ENCODE measurements around the gene SGIP1. TPM values are rescaled to one million over a fixed set of nuclear protein-coding genes. Genes with fewer than 3 reads are reported as not detected.

Gene SGIP1
- total and polyA plus RNA-seq, 2 experiments from 2014 or later, result 2.4 to 6.1 TPM

- Mint-ChIP-seq H3K27me3 (ENCODE audit: insufficient read depth, low read depth, poor library complexity) (peaks cover 10% of the 10 kb centered on the region), H3K4me3 (no peak overlapping the region), H3K9me3 (no peaks in the 10 kb centered on the region), H3K4me1 (peaks cover 4% of the 10 kb centered on the region; the same call in 2 of the 3 replicates), H3K36me3 (ENCODE audit: low read depth) (no peaks in the 10 kb centered on the region), H3K27ac (no peak overlapping the region)
- no peak for ATAC-seq
- Histone ChIP-seq H3K4me1 (ENCODE audit: insufficient read depth) (no peaks in the 10 kb centered on the region), H4K20me1 (replicated peaks; ENCODE audit: insufficient read depth) (no peaks in the 10 kb centered on the region), H2AFZ (no peak overlapping the region), H3K9me2 (ENCODE audit: insufficient read depth) (no peaks in the 10 kb centered on the region), H3F3A (replicated peaks; ENCODE audit: low read depth) (no peaks in the 10 kb centered on the region), H3K4me2 (no peak overlapping the region), H3K36me3 (ENCODE audit: insufficient read depth) (no peaks in the 10 kb centered on the region), H3K4me3 (no peak overlapping the region), H3K79me2 (replicated peaks; ENCODE audit: insufficient read depth) (no peaks in the 10 kb centered on the region), H3K27ac (ENCODE audit: low read depth) (no peak overlapping the region), H3K27me3 (ENCODE audit: insufficient read depth) (no peaks in the 10 kb centered on the region)
- DNase-seq (ENCODE audit: low spot score), result no peak
- TF ChIP-seq JUNB (IDR thresholded peaks at IDR 0.05; ENCODE audit: unreplicated experiment), result no peak
- no peak for TF ChIP-seq CTCF (conservative IDR thresholded peaks at IDR 0.05; ENCODE audit: low read depth in 2 of 2)
- no peak for TF ChIP-seq EZH2 (IDR thresholded peaks at IDR 0.05; ENCODE audit: low read depth, unreplicated experiment)
- TF ChIP-seq, protein P1, sequence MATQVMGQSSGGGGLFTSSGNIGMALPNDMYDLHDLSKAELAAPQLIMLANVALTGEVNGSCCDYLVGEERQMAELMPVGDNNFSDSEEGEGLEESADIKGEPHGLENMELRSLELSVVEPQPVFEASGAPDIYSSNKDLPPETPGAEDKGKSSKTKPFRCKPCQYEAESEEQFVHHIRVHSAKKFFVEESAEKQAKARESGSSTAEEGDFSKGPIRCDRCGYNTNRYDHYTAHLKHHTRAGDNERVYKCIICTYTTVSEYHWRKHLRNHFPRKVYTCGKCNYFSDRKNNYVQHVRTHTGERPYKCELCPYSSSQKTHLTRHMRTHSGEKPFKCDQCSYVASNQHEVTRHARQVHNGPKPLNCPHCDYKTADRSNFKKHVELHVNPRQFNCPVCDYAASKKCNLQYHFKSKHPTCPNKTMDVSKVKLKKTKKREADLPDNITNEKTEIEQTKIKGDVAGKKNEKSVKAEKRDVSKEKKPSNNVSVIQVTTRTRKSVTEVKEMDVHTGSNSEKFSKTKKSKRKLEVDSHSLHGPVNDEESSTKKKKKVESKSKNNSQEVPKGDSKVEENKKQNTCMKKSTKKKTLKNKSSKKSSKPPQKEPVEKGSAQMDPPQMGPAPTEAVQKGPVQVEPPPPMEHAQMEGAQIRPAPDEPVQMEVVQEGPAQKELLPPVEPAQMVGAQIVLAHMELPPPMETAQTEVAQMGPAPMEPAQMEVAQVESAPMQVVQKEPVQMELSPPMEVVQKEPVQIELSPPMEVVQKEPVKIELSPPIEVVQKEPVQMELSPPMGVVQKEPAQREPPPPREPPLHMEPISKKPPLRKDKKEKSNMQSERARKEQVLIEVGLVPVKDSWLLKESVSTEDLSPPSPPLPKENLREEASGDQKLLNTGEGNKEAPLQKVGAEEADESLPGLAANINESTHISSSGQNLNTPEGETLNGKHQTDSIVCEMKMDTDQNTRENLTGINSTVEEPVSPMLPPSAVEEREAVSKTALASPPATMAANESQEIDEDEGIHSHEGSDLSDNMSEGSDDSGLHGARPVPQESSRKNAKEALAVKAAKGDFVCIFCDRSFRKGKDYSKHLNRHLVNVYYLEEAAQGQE (IDR thresholded peaks at IDR 0.05; ENCODE audit: unreplicated experiment), result no peak
- TF ChIP-seq ZNF114 (CRISPR knock-in tag; IDR thresholded peaks at IDR 0.05), result no peak
- no peak for TF ChIP-seq ZNF462 (CRISPR knock-in tag; IDR thresholded peaks at IDR 0.05)
These were observed 190.0 kb downstream of the SGIP1 start for GRCh38 chr1:66723985-66724384.

Data from GM23338 (cell line).